B cell (primary cell): ENCODE data around the gene NUBP2. TPM values are rescaled to one million over a fixed set of nuclear protein-coding genes. Genes with fewer than 3 reads are reported as not detected.

Source experiments
- ATAC-seq: fragments of 200-7000 bp; cut with Tn5 transposase; one replicate; pipeline ENCODE4 v1.10.0; 2021; ENCODE audit warnings: low read depth, mild to moderate bottlenecking, moderate number of reproducible peaks, moderate library complexity
- CTCF ChIA-PET: fragments of 350-600 bp; sonication (Branson Sonifier 250); formaldehyde crosslinking; loops from one replicate; lab custom pipeline; 2021; ENCODE audit warnings: antibody characterized with exemption, inconsistent platforms; lab: Charles Lee
- POLR2A ChIA-PET: fragments of 350-600 bp; sonication (Branson Sonifier 250); formaldehyde crosslinking; loops from one replicate; lab custom pipeline; 2021; ENCODE audit warnings: antibody characterized with exemption; lab: Charles Lee
- DNase-seq: peaks from one replicate; pipeline ENCODE4 v3.0.0; 2013
- H2AFZ ChIP-seq: 2 replicates; pipeline ENCODE4 v1.6.1; 2012; ENCODE audit warnings: mild to moderate bottlenecking, low read depth, low read length; ENCODE audit not compliant: insufficient read depth, poor library complexity, severe bottlenecking
- H3K27ac ChIP-seq, 2 donors: 1 replicate in 1 of 2; 2 replicates in 1 of 2; pipeline ENCODE4 v1.5.1; 2012 to 2013; ENCODE audit warnings: low read length in 2 of 2, mild to moderate bottlenecking in 2 of 2, moderate library complexity in 1 of 2
- H3K27me3 ChIP-seq, 4 experiments: fragments of 200-600 bp in 1 of 4; sonication (generic) in 1 of 4; replicated peaks in 1 of 4; 1 replicate in 2 of 4; 2 replicates in 2 of 4; pipeline versions ENCODE4 v1.6.1 to v1.7.0; 2013 to 2016; ENCODE audit warnings: low read length in 3 of 4, mild to moderate bottlenecking in 2 of 4, mixed read lengths in 1 of 4, moderate library complexity in 1 of 4; ENCODE audit not compliant: insufficient read depth in 4 of 4, control insufficient read depth in 3 of 4; ENCODE audit errors: control extremely low read depth in 1 of 4
- H3K36me3 ChIP-seq, 2 experiments: replicated peaks in 1 of 2; 1 replicate in 1 of 2; 2 replicates in 1 of 2; pipeline versions ENCODE4 v1.6.1 to v1.7.1; 2013; ENCODE audit warnings: low read length in 1 of 2; ENCODE audit not compliant: insufficient read depth in 2 of 2, control insufficient read depth in 1 of 2; ENCODE audit errors: control extremely low read depth in 1 of 2, extremely low read depth in 1 of 2
- H3K4me1 ChIP-seq, 2 donors: fragments of 200-600 bp in 1 of 2; sonication (generic) in 1 of 2; 1 replicate in 1 of 2; 2 replicates in 1 of 2; pipeline versions ENCODE4 v1.5.1 to v1.6.1; 2013 to 2017; ENCODE audit warnings: low read length in 2 of 2; ENCODE audit not compliant: control insufficient read depth in 2 of 2, insufficient read depth in 2 of 2
- H3K4me2 ChIP-seq: replicated peaks from 2 replicates; pipeline ENCODE3; 2012; ENCODE audit warnings: mild to moderate bottlenecking, low read depth, low read length; ENCODE audit not compliant: poor library complexity, severe bottlenecking
- H3K4me3 ChIP-seq, 5 experiments: fragments of 200-600 bp in 1 of 5; sonication (generic) in 1 of 5; 1 replicate in 3 of 5; 2 replicates in 2 of 5; pipeline versions ENCODE4 v1.5.1 to v1.7.0; 2011 to 2016; ENCODE audit warnings: low read length in 4 of 5, mild to moderate bottlenecking in 4 of 5, low read depth in 2 of 5, control low read depth in 1 of 5, moderate library complexity in 1 of 5; ENCODE audit not compliant: insufficient read depth in 1 of 5; ENCODE audit errors: control extremely low read depth in 1 of 5, extremely low read depth in 1 of 5
- H3K79me2 ChIP-seq: fragments of 200-600 bp; sonication (generic); one replicate; pipeline ENCODE4 v1.6.0; 2016; ENCODE audit warnings: low read length; ENCODE audit not compliant: control insufficient read depth, insufficient read depth
- H3K9ac ChIP-seq: fragments of 200-600 bp; sonication (generic); 2 replicates; pipeline ENCODE4 v1.6.1; 2017; ENCODE audit warnings: mild to moderate bottlenecking, low read length, moderate library complexity
- H3K9me3 ChIP-seq, 3 donors: one replicate each; pipeline versions ENCODE4 v1.6.1 to v1.7.1; 2013; ENCODE audit warnings: low read length in 2 of 3; ENCODE audit not compliant: control insufficient read depth in 2 of 3, insufficient read depth in 1 of 3; ENCODE audit errors: control extremely low read depth in 1 of 3
- H4K20me1 ChIP-seq: 2 replicates; pipeline ENCODE4 v1.6.0; 2012; ENCODE audit warnings: mild to moderate bottlenecking, low read length; ENCODE audit not compliant: insufficient read depth, control insufficient read depth, poor library complexity, severe bottlenecking
- H3K27ac Mint-ChIP-seq: one replicate; pipeline ENCODE4 v1.8.0; 2021; ENCODE audit warnings: mixed read lengths
- H3K27me3 Mint-ChIP-seq: one replicate; pipeline ENCODE4 v1.8.0; 2021; ENCODE audit warnings: mixed read lengths
- H3K4me1 Mint-ChIP-seq: one replicate; pipeline ENCODE4 v1.8.0; 2021; ENCODE audit warnings: mixed read lengths
- H3K4me3 Mint-ChIP-seq: one replicate; pipeline ENCODE4 v1.8.0; 2021; ENCODE audit warnings: mixed read lengths
- H3K9me3 Mint-ChIP-seq: one replicate; pipeline ENCODE4 v1.8.0; 2022; ENCODE audit warnings: mixed read lengths; ENCODE audit not compliant: insufficient read depth
- CTCF ChIP-seq: fragments of 200-600 bp; IDR thresholded peaks from one replicate; pipeline ENCODE4 v1.8.0; 2022; ENCODE audit warnings: antibody characterized with exemption, mild to moderate bottlenecking
- EZH2 ChIP-seq: IDR thresholded peaks from 2 replicates; pipeline ENCODE4 v1.6.1; 2012; ENCODE audit warnings: borderline replicate concordance, low read depth, mild to moderate bottlenecking, moderate library complexity, low read length; ENCODE audit not compliant: insufficient read depth, poor library complexity, severe bottlenecking
- WGBS: methylation state at CpG from one replicate; pipeline ENCODE4 v1.1.5; 2013; ENCODE audit warnings: missing lambda C conversion rate; ENCODE audit not compliant: insufficient coverage; 5-methylcytosine and 5-hydroxymethylcytosine counted together
- intact Hi-C: fragments of 100-400 bp; cut with micrococcal nuclease; formaldehyde crosslinking; loops from one replicate; pipeline ENCODE4 v1.10.0; 2022
- polyA plus RNA-seq: library from polyadenylated mRNA; depleted of rRNA; stranded (reverse); fragments of >200 nt; gene quantifications from 2 replicates; pipeline ENCODE4 v1.2.3, GENCODE V29; 2012
- total RNA-seq, 2 donors: library from RNA; stranded (reverse); fragments of 120-200 nt in 1 of 2; gene quantifications; 1 replicate in 1 of 2; 2 replicates in 1 of 2; pipeline versions ENCODE4 v1.2.3 to v1.2.4, GENCODE V29; 2013 to 2022

NUBP2 gene
- total and polyA plus RNA-seq, 2 donors (not counting 1 experiment from before 2014, with no cell fraction given): 50.2 to 71.7 TPM

- POLR2A ChIA-PET: interaction anchor here (0.6 to 0.7 kb wide), 2 partner anchors 40 to 1343 kb away, joined by 4 to 8 read pairs; no protein-coding TSS in a partner anchor
- Histone ChIP-seq H3K4me2 (no peak overlapping the region), H3K27ac (no peak overlapping the region), H2AFZ (no peak overlapping the region), H3K4me3 (no peak overlapping the region), H4K20me1 (peaks cover 76% of the 10 kb centered on the region), H3K9ac (no peak overlapping the region), H3K27me3 (no peaks in the 10 kb centered on the region), H3K36me3 (peaks cover 0 to 29% of the 10 kb centered on the region in 2 experiments), H3K79me2 (peaks cover 50% of the 10 kb centered on the region), H3K4me1 (peaks cover 10 to 35% of the 10 kb centered on the region in 2 donors), H3K9me3 (no peaks in the 10 kb centered on the region)
- Mint-ChIP-seq H3K9me3 (no peaks in the 10 kb centered on the region), H3K27ac (no peak overlapping the region), H3K27me3 (no peaks in the 10 kb centered on the region), H3K4me1 (peaks cover 25% of the 10 kb centered on the region), H3K4me3 (peak overlapping the region; percentile 88)
- CTCF ChIA-PET: interaction anchor here (1.3 to 1.6 kb wide), 2 partner anchors 8 to 69 kb away, joined by 3 to 4 read pairs; partner anchors contain the start of genes EME2 and MRPS34
- WGBS: 97% methylated on average over 27 of the region's 27 CpGs
- TF ChIP-seq EZH2: no peak
- no peak for TF ChIP-seq CTCF
- intact Hi-C loops: no loop called here
- DNase-seq: no peak
- no peak for ATAC-seq
Observed at GRCh38 chr16:1779741-1780676, 2.8 kb upstream of the NUBP2 start.

GRCh38 chr16:1780677-1781072 lies 2.1 kb upstream of the NUBP2 start:
- no peak for TF ChIP-seq CTCF
- no peak for TF ChIP-seq EZH2
- H3K79me2 ChIP-seq: peaks cover 50% of the 10 kb centered on the region
- no peak overlapping the region for H3K4me3 ChIP-seq
- H3K27me3 Mint-ChIP-seq: no peaks in the 10 kb centered on the region
- 100% methylated on average over 3 of the region's 6 CpGs for WGBS
- H3K27me3 ChIP-seq: no peaks in the 10 kb centered on the region
- peaks cover 24% of the 10 kb centered on the region for H3K4me1 Mint-ChIP-seq
- H4K20me1 ChIP-seq: peaks cover 76% of the 10 kb centered on the region
- no peak overlapping the region for H3K27ac Mint-ChIP-seq
- no peaks in the 10 kb centered on the region for H3K9me3 ChIP-seq
- H3K27ac ChIP-seq: no peak overlapping the region
- ChIA-PET CTCF (interaction anchor here (1.6 kb wide), 1 partner anchor 8 kb away, joined by 4 read pairs; the partner anchor contains the start of genes EME2 and MRPS34), POLR2A (interaction anchor here (0.6 to 0.7 kb wide), 2 partner anchors 41 to 1344 kb away, joined by 4 to 8 read pairs; no protein-coding TSS in a partner anchor)
- peaks cover 0 to 26% of the 10 kb centered on the region in 2 experiments for H3K36me3 ChIP-seq
- ATAC-seq (no peak), DNase-seq (no peak)
- no peak overlapping the region for H2AFZ ChIP-seq
- H3K9ac ChIP-seq: no peak overlapping the region
- H3K4me3 Mint-ChIP-seq: peak overlapping the region; percentile 88
- peak overlapping the region; percentile 94 for H3K4me2 ChIP-seq
- no peaks in the 10 kb centered on the region for H3K9me3 Mint-ChIP-seq
- peaks cover 10 to 35% of the 10 kb centered on the region in 2 donors for H3K4me1 ChIP-seq
- intact Hi-C loops: no loop called here
